Islet of Langerhans (tissue), 1 donor: ENCODE data around the gene ZSCAN32.

Experiments
- FAIRE-seq: peaks from one replicate; lab custom pipeline; 2011; peaks lifted over from hg19 to GRCh38; lab: Jason Lieb, UNC

The ZSCAN32 gene

DNA sequence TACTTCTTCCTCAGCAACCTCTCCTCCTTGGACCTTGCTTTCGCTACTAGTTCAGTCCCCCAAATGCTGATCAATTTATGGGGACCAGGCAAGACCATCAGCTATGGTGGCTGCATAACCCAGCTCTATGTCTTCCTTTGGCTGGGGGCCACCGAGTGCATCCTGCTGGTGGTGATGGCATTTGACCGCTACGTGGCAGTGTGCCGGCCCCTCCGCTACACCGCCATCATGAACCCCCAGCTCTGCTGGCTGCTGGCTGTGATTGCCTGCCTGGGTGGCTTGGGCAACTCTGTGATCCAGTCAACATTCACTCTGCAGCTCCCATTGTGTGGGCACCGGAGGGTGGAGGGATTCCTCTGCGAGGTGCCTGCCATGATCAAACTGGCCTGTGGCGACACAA lies 44.7 kb downstream of the ZSCAN32 start:
- no peak for FAIRE-seq

DNA sequence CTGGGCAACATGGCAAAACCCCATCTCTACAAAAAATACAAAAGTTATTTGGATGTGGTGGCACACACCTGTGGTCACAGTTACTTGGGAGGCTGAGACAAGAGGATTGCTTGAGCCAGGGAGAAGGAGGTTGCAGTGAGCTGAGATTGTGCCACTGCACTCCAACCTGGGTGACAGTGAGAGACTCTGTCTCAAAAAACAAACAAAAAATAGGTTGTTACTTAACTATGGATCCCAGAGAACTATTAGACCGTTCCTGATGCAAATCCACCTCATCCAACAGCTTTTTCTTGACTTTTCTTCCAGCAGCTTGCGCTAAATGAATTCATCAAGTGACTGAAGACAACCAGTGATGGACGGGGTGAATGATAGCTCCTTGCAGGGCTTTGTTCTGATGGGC lies 45.2 kb downstream of the ZSCAN32 start, which contains the start of gene OR2C1:
Gene OR2C1 (plus strand): TSS at position 301 of the 400 bp plus-strand sequence. CDS start 52 bp downstream, at position 353.
- FAIRE-seq = no peak

DNA sequence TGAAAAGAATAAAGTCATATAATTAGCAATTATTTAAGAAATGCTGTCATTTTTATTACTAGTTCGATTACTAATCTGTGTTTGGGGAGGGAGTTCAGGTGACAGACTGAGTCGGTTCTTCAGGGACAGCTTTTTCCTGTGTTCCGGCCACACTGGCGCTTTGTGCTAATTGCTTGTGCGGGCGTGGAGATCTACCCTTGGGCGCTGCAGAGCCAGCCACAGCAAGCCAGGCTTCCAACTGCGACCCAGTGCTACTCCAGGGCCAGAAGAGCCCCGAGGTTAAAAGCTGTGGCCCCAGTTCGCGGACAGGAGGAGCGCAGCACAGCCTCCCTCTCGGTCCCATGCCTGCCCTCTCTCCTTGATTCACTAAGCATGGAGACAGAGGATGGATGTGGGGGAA lies 51.6 kb downstream of the ZSCAN32 start:
- FAIRE-seq = no peak

DNA sequence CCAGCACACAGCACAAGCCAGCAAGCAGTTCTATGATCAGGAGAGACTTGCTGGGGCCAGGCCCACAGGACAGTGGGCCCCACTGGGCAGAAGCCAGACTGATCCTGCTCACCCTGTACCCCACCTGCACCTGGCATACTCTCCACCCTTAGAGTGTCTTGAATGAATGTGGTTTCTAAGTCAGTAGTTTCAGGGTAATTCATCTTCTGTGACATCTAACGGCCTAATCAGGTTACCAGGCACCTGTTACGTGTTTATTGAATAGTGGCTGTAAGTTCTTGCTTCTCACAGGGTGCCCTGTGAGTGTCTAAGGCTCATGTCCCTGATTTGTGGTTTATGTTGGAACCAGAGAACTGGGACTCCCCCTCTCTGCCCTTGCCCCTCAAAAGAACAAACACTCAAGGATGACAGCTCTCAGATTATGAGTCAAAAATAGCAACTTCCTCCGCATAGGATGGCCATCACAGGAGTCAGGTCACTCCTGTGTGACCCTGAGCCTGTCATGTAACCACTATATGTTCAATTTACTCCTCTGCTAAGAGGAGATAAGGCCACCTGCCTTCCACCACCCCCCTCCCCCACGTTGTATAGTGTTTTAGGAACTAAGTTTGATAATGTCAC lies 52.1 kb downstream of the ZSCAN32 start:
- no peak for FAIRE-seq

DNA sequence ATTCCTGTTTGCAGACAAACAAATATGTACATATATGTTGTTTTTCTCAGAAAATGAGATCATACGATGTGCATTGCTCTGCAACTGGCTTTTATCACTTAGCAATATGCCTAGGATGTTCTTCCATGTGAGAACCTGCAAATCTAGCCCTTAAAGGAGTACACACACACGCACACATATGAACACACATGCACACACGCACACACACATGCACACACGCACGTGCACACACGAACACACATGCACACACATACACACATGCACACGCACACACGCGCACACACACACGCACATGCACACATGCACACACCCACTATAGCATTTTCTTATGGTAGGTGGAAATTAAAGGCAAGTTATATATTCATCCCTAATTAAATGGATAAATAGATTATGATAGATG lies 53.2 kb downstream of the ZSCAN32 start:
- FAIRE-seq = no peak

DNA sequence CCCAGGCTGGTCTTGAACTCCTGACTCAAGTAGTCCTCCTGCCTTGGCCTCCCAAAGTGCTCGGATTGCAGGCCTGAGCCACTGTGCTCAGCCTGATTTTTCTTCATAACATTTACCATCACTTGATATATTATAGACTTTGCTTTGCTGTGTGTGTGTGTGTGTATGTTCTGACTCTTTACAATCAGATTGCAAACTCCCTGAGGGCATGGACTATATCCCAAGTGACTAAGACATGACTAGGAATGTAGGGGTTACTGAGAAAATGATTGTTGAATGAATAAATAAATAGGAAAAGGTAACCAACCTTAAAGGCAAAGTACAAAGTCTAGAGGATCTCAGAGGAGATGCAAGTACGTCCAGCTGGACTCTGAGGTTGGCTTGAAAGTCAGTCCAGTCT lies 54.8 kb downstream of the ZSCAN32 start:
- no peak for FAIRE-seq
